GM06990 (cell line): ENCODE data around the gene ROBO3.

Experiments used
- DNase-seq: peaks from one replicate; pipeline ENCODE4 v3.0.0-alpha.2; 2011; ENCODE audit not compliant: insufficient read length; ENCODE audit errors: extremely low read depth
- H3K27me3 ChIP-seq: replicated peaks from 2 replicates; pipeline ENCODE4 v1.6.0; 2011; ENCODE audit warnings: low read length; ENCODE audit not compliant: control insufficient read depth, insufficient read depth
- H3K36me3 ChIP-seq: 2 replicates; pipeline ENCODE4 v1.5.1; 2011; ENCODE audit warnings: low read length; ENCODE audit not compliant: control insufficient read depth, insufficient read depth
- H3K4me3 ChIP-seq: replicated peaks from 2 replicates; pipeline ENCODE4 v1.5.1; 2011; ENCODE audit warnings: low read depth, mild to moderate bottlenecking, control low read depth, low read length
- CTCF ChIP-seq: IDR thresholded peaks from 2 replicates; pipeline ENCODE4 v1.5.1; 2011; ENCODE audit warnings: low read length, control low read depth, mild to moderate bottlenecking, inconsistent platforms; ENCODE audit not compliant: insufficient read depth, poor library complexity, severe bottlenecking

ROBO3 gene

DNA sequence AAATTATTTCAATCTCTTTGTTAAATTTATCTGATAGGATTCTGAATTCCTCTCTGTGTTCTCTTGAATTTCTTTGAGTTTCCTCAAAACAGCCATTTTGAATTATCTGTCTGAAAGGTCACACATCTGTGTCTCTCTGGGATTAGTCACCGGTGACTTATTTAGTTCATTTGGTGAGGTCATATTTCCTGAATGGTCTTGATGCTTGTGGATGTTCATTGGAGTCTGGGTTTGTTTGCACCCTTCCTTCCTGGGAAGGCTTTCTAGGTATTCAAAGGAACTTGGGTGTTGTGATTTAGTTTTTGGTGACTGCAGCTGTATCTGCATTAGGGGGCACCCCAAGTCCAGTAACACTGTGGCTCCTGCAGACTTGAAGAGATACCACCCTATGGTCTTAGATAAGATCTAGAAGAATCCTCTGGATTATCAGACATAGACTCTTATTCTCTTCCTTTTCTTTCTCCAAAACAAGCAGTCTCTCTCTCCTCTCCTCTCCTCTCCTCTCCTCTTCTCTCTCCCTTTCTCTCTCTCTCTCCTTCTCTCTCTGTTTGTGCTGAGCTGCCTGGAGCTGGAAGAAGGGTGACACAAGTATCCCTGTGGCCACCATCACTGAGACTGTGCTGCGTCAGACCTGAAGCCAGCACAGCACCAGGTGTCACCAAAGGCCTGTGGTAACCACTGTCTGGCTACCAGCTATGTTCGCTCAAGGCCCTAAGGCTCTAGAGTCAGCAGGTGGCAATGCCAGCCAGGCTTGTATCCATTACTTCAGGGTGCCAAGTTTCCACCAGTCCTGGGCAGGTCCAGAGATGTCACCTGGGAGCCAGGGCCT is 50.5 kb downstream of the ROBO3 start:
- H3K27me3 ChIP-seq = no peaks in the 10 kb centered on the region; the same call in 1 of the 2 replicates
- no peak overlapping the region for H3K4me3 ChIP-seq
- no peak for DNase-seq
- TF ChIP-seq CTCF = no peak
- H3K36me3 ChIP-seq = no peaks in the 10 kb centered on the region

- no peak for TF ChIP-seq CTCF
- no peak overlapping the region for H3K4me3 ChIP-seq
- no peak for DNase-seq
- H3K27me3 ChIP-seq = no peaks in the 10 kb centered on the region; the same call in 1 of the 2 replicates
- H3K36me3 ChIP-seq = no peaks in the 10 kb centered on the region
Measured at GRCh38 chr11:124916370-124916710, 51.1 kb downstream of the ROBO3 start.

- Histone ChIP-seq H3K27me3 (no peaks in the 10 kb centered on the region; the same call in 1 of the 2 replicates), H3K4me3 (no peak overlapping the region), H3K36me3 (no peaks in the 10 kb centered on the region)
- TF ChIP-seq CTCF = no peak
- DNase-seq = no peak
Measured at GRCh38 chr11:124917115-124917637, 51.9 kb downstream of the ROBO3 start.

- TF ChIP-seq CTCF = no peak
- Histone ChIP-seq H3K27me3 (no peaks in the 10 kb centered on the region; the same call in none of the 2 replicates), H3K36me3 (no peaks in the 10 kb centered on the region), H3K4me3 (no peak within 1 kb of the TSS)
- DNase-seq = no peak
Measured at GRCh38 chr11:124918950-124919349, 53.7 kb downstream of the ROBO3 start, which contains the start of gene HEPN1. HEPN1 (plus strand) TSS chr11:124919250.

GRCh38 chr11:124919898-124920297 is 54.7 kb downstream of the ROBO3 start:
- DNase-seq = no peak
- Histone ChIP-seq H3K36me3 (no peaks in the 10 kb centered on the region), H3K4me3 (no peak overlapping the region), H3K27me3 (no peaks in the 10 kb centered on the region; the same call in none of the 2 replicates)
- no peak for TF ChIP-seq CTCF

GRCh38 chr11:124920356-124920755 is 55.1 kb downstream of the ROBO3 start:
- no peak for DNase-seq
- H3K36me3 ChIP-seq = no peaks in the 10 kb centered on the region
- H3K27me3 ChIP-seq = no peaks in the 10 kb centered on the region; the same call in none of the 2 replicates
- H3K4me3 ChIP-seq = no peak overlapping the region
- TF ChIP-seq CTCF = no peak
